ENCODE results near the gene PPP2R5E. TPM values are rescaled to one million over a fixed set of nuclear protein-coding genes. Genes with fewer than 3 reads are reported as not detected.

The PPP2R5E gene
- total and polyA plus RNA-seq, 2 experiments from 2014 or later: 15.5 to 22.7 TPM

- no peak for TF ChIP-seq CTCF (IDR thresholded peaks at IDR 0.05; ENCODE audit: low read depth, low read length)
Observed at GRCh38 chr14:63547798-63548335, 4.7 kb upstream of the PPP2R5E start.

GRCh38 chr14:63545431-63545830 lies 2.3 kb upstream of the PPP2R5E start:
- Histone ChIP-seq H3K36me3 (no peaks in the 10 kb centered on the region), H3K4me1 (ENCODE audit: low read depth) (peaks cover 9% of the 10 kb centered on the region), H3K4me3 (no peak overlapping the region), H3K27ac (no peak overlapping the region), H3K27me3 (no peaks in the 10 kb centered on the region), H3K9me3 (ENCODE audit: low read depth) (no peaks in the 10 kb centered on the region)
- no peak for TF ChIP-seq CTCF (IDR thresholded peaks at IDR 0.05; ENCODE audit: low read depth, low read length)
- DNase-seq (ENCODE audit: low read depth in 1 of 2, low spot score in 1 of 2): no peak

More at GRCh38 chr14:63547798-63548335, 4.7 kb upstream of the PPP2R5E start:
- no peak for DNase-seq (ENCODE audit: low read depth in 1 of 2, low spot score in 1 of 2)
- Histone ChIP-seq H3K27ac (no peak overlapping the region), H3K27me3 (no peaks in the 10 kb centered on the region), H3K4me3 (no peak overlapping the region), H3K9me3 (ENCODE audit: low read depth) (no peaks in the 10 kb centered on the region), H3K4me1 (ENCODE audit: low read depth) (no peaks in the 10 kb centered on the region), H3K36me3 (no peaks in the 10 kb centered on the region)

GRCh38 chr14:63544591-63545299 lies 1.6 kb upstream of the PPP2R5E start:
- peak; percentile 65 for TF ChIP-seq CTCF (IDR thresholded peaks at IDR 0.05; ENCODE audit: low read depth, low read length)
- Histone ChIP-seq H3K27ac (no peak overlapping the region), H3K27me3 (no peaks in the 10 kb centered on the region), H3K4me1 (ENCODE audit: low read depth) (peaks cover 9% of the 10 kb centered on the region), H3K36me3 (no peaks in the 10 kb centered on the region), H3K4me3 (no peak overlapping the region), H3K9me3 (ENCODE audit: low read depth) (no peaks in the 10 kb centered on the region)
- DNase-seq (ENCODE audit: low read depth in 1 of 2, low spot score in 1 of 2): peak in 1 of 2 donors; percentile 50

- peak overlapping the region; percentile 77 for H3K27ac ChIP-seq
- H3K9me3 ChIP-seq (ENCODE audit: low read depth): no peaks in the 10 kb centered on the region
- no peak for TF ChIP-seq CTCF (IDR thresholded peaks at IDR 0.05; ENCODE audit: low read depth, low read length)
- DNase-seq (ENCODE audit: low read depth in 1 of 2, low spot score in 1 of 2): peak; percentile 12 to 16
- H3K4me1 ChIP-seq (ENCODE audit: low read depth): peaks cover 9% of the 10 kb centered on the region
- peaks cover 8% of the 10 kb centered on the region for H3K36me3 ChIP-seq
- peak overlapping the region; percentile 94 for H3K4me3 ChIP-seq
- no peaks in the 10 kb centered on the region for H3K27me3 ChIP-seq
Observed at GRCh38 chr14:63543826-63544406, 739 bp upstream of the PPP2R5E start.

- peak; percentile 11 to 46 for DNase-seq (ENCODE audit: low read depth in 1 of 2, low spot score in 1 of 2)
- Histone ChIP-seq H3K4me1 (ENCODE audit: low read depth) (peaks cover 9% of the 10 kb centered on the region), H3K36me3 (peaks cover 14% of the 10 kb centered on the region), H3K27me3 (no peaks in the 10 kb centered on the region), H3K27ac (peak overlapping the region; percentile 86), H3K9me3 (ENCODE audit: low read depth) (no peaks in the 10 kb centered on the region), H3K4me3 (peak overlapping the region; percentile 94)
- no peak for TF ChIP-seq CTCF (IDR thresholded peaks at IDR 0.05; ENCODE audit: low read depth, low read length)
Observed at GRCh38 chr14:63542231-63542999, 762 bp downstream of the PPP2R5E start.

Measured in cardiac muscle cell (in vitro differentiated cells and primary cell).